ENCODE measurements around the gene LRP11.
"Not testable (repeated sequence)": the region's sequence is repeated elsewhere in the genome, so short reads cannot be mapped to it uniquely, and the experiment has no call there.

Gene LRP11, protein sequence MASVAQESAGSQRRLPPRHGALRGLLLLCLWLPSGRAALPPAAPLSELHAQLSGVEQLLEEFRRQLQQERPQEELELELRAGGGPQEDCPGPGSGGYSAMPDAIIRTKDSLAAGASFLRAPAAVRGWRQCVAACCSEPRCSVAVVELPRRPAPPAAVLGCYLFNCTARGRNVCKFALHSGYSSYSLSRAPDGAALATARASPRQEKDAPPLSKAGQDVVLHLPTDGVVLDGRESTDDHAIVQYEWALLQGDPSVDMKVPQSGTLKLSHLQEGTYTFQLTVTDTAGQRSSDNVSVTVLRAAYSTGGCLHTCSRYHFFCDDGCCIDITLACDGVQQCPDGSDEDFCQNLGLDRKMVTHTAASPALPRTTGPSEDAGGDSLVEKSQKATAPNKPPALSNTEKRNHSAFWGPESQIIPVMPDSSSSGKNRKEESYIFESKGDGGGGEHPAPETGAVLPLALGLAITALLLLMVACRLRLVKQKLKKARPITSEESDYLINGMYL

DNA sequence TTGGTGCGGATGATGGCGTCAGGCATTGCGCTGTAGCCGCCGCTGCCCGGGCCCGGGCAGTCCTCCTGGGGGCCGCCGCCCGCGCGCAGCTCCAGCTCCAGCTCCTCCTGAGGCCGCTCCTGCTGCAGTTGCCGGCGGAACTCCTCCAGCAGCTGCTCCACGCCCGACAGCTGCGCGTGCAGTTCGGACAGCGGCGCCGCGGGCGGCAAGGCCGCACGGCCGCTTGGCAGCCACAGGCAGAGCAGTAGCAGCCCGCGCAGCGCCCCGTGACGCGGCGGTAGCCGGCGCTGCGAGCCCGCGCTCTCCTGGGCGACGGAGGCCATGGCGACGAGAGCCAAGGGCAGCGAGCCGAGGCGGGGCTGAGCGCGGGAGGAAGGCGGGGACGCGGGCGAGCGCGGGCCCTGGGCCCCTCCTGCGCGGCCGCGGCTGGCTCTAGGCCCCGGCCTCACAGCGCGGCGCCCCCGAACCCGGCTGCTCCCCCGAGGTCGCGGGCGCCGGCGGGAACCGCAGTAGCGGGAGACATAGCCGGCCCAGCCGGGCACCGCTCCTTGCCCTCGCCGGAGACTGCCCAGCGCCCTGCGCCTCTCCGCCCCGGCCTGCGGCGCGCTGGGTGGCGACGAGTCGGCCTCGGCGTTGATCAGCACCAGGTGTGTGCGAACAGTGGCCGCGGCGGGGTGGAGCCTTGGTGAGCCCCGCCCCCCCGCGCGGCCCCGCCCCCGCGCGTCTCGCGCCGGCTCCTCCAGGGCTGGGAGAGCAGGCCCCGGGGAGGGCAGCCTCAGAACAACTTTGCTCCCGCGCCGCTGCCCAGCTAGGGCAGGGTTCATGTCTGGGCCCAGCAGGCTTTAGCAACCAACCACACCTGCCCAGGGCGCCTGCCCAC lies at the start of gene LRP11:
TSS of gene LRP11 (minus strand) at position 662 of the 880 bp plus-strand sequence. CDS start at position 323, 339 bp downstream.
- peak; percentile 90 to 100 (median 97) for DNase-seq

DNA sequence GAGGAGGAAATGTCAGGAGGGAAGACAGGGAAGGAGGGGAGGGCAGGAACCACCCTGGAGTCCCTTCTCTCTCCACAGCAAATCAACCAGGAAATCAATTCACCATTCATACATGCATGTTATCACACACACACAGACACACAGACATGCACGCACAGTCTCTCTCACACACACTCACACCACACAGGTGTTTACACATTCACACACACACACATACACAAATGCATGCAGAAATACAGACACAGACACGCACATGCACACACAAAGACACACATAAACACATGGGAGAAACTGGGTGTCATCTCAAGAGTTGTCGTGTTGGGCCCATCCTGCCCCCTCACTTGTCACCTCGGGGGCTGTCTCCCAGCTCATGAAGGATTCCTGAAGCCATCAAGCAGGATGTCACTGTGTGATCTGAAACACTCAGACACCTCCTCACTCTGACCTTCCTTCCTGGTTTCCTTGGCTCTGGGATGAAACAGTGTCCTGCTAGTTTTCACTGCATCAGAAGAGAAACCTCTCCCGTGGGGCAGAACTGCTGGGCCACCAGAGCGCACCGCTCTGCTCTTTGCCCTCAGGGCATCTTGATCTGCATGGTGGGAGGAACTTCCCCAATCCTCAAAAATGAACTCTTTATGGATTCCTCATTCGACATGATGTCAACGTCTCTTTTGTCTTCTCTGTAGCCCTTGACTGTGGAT lies 49.5 kb upstream of the LRP11 start:
- DNase-seq = no peak

DNA sequence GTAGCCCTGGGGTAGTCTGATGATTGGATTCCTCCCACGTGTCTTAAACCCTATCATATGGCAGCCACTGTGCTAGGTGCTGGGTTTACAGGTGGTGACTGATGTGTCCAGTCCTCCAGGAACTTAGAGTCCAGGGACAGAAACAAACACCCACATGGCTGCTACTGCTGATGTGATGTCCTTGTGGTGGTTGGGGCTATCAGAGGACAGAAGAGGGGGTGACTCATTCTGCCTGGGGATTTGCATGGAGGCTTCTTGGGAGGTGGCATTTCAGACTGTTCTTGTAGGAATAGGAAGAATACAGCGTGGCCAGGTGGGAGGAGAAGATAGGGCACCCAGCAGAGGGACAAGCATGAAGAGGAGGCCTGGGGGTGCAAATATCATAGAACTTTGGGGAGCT lies 48.9 kb upstream of the LRP11 start:
- no peak for DNase-seq

DNA sequence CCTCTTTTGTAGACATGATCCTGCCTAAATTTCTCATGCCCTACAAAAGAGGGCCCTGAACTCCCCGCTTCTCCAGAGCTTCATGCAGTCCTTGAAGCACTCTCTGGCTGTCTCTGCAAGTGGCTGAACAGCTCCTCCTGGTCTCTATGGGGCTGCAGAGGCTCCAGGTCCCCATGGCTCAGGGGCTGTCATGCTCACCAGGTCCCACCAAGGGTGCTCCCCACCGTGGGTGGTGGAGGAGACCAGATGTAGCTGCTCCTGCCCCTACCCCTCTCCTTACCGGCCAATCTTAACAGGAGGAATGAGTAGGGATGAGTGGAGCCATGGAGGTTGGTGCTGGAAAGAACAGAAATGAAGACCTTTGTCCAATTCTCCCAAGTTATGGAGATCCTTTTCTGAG lies 48.5 kb upstream of the LRP11 start:
- DNase-seq = not testable (repeated sequence)

DNA sequence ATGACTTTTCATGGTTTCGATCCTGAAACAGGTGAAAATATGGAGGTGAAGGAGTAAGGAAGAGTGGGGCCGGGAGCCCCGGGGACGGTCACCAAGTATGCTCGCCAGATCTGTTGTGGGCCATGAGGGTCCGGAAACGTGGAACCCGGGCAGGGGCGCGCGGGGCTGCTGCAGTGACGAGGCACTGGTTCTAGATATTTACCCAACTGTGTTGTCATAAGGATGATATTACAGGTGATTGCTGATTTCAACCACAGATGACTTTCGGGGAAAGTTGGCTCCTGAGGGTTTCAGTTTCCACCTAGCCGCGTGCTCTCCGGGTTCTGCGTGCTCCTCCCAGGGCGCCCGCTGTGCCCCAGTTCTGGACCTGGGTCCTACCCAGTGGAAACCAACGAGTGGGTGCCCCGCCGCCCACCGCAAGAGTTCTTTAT lies 46.6 kb upstream of the LRP11 start:
- DNase-seq = no peak

DNA sequence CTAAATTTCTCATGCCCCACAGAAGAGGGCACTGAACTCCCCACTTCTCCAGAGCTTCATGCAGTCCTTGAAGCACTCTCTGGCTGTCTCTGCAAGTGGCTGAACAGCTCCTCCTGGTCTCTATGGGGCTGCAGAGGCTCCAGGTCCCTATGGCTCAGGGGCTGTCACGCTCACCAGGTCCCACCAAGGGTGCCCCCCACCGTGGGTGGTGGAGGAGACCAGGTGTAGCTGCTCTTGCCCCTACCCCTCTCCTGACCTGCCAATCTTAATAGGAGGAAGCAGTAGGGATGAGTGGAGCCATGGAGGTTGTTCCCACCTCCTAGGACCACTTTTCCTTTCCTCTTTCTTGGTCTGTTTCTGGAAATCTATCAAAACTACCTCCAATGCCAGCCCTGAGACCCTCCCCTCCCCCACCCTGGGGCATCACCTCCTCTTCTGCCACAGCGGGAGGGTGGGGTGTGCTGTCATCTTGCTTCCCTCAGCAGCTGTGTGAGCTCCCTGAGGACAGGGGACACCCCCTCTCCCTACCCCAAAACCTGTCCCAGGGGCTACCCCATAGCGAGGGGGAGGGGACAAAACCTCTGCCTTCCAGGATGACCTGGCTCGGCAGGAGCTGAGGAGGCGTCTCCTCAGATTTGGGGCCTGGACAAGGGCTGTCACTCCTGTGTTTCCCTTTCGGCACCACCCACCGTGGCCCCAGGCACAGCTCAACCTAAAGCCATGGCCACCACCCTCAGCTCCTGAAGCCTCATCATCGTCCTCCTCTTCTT lies 45.7 kb upstream of the LRP11 start:
- no peak for DNase-seq

DNA sequence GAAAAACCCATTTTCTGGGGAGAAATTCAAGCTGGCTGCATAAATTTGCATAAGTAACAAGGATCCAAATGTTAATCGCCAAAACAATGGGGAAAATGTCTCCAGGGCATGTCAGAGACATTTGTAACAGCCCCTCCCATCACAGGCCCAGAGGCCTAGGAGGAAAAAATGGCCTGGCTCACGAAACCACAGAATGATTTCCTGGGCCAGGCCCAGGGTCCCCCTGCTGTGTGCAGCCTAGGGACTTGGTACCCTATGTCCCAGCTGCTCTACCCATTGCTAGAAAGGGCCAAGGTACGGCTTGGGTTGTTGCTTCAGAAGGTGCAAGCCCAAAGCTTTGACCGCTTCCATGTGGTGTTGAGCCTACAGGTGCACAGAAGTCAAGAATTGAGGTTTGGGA lies 44.3 kb upstream of the LRP11 start:
- not testable (repeated sequence) for DNase-seq

DNA sequence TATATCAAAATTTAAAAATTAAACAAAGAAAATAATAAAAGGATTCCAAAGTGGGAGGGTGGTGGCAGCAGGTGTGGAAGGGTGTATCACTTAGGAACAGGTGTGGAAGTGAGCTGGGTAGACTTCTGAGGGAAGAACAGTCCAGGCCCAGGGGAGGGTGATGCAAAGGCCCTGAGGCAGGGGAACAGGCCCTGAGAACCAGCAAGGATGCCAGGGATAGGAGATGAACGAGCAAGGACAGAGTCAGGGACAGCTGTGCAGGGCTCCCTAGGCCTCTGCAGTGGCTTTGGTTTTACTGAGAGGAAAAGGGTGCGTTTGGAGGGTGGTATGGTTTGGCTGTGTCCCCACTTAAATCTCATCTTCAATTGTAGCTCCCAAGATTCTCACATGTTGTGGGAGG lies 43.2 kb upstream of the LRP11 start:
- DNase-seq = no peak

DNA sequence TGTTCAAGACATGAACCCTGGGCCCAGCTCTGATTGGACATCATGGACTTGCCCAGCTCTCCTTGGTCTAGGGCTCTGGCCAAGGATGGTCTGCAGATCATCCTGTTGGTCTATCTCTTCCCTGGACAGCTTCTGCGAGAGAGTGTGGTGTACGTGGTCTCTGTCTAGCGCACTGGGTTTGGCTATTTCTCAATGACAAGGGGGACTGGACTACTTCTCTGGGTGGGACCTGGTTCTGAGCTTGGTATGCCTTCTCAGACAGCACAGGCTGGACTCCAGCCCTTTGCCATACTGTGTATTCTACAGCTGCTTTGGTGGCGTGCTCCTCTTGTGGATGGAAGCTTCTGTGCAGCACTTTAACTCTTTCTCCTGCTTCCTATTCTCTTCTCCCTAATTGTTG lies 42.2 kb upstream of the LRP11 start:
- no peak for DNase-seq

DNA sequence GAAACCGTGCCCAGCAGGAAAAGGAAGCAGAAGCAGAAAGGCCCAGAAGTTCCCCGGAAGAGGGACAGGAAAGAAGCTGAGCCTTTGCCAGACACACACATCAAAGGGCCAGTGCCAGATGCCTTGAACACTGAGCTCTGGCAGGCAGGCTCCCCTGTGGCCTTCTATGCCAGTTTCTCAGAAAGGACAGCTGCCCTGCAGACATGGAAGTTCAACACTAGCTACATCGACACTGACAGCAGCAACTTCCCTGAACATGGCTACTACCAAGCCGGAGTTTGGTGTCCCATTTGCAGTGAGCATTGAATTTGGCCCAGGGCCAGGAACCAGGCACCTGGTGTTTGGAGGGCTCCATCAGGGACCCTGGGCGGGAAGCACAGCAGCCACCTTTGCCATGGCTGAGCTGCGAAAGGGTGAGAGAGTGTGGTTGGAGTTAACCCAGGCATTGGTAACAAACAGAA lies 41.8 kb upstream of the LRP11 start:
- DNase-seq = no peak

DNA sequence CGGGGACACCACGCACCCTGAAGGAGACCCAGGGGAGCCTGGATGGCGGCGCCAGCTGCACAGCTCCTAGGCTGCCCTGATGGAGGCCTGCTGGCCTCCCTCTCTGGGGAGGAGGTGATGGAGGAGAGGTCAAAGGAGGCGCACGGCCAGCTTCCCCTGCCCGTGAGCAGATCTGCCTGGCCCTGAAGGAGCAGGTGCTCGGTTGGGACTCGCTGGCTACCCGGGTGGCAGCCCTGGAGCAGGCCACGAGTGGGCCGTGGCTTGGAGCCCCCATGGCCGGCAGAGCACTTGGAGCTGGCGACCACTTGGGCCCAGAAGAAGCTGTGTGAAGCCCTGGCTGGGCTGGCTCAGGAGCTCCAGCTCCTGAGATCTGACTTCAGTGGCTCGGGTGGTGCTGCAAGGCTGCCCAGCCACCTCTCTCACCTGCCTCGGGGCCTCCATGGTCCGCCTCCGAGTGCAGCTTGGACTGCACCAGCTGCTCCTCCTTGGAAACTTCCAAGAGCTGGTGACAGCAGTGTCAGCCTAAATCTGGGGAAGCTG lies 41.3 kb upstream of the LRP11 start:
- DNase-seq = no peak

DNA sequence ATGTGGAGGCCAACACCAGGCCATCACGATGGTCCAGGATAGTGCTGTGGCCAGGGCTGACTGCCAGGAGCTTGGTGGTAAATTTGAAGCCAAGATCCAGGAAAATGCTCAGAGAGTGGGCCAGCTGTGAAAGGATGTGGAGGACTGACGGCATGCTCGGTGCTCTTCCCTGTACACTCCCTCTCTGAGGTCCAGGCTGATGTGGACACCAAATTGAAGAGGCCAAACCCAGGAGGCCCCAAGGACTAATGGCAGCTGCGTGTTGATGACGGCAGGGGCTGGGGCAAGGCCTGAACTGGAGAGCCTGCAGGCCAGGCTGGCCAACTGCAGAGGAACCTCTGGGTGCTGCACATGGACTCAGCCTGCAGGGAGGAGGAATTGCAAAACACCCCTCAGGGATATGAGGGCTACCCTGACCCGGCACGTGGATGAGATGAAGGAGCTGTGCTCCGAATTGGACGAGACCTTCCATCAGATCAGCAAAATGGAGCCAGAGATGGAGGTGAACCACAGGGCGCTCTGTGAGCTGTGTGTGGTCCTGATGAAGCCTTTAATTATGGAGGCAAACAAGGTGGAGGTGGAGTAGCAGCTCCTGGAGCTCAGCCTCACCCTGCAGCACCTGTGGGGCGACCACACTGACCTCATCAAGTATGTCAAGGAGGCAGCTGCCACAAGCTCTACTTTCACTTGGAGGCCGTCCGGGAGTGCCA lies 40.7 kb upstream of the LRP11 start:
- DNase-seq = peak in 1 of 3 experiments; percentile 26

DNA sequence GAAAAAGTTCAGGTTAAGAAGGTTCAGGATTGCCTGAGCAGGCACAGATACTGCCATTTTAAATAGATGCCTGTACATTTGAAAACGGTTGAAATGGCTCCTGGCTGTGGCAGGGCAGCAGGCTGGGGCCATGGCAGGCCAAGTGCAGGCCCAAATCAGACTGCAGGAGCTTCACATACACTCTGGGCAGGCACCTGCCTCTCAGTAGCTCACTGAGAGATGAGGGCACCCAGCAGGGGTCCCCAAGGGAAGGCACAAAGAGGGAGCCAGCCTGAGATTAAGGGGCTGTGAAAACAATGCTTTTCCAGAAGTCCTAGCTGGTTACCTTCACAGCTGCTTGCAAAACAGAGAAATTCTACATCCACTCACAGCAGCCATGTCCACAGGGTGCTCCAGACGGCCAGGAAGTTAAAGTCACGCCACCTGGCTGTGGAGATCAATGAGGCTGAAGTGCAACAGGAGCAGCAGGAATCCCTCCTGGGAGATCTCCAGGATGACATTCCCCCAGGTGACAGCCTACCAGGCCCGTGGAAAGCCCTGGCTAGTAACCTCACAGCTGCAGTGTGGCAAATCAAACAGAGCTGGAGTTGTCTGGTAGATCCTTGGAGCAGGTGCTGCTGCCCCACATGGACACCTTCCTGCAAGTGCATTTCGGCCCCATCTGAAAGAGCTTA lies 39.9 kb upstream of the LRP11 start:
- peak; percentile 64 to 88 (median 73) for DNase-seq

DNA sequence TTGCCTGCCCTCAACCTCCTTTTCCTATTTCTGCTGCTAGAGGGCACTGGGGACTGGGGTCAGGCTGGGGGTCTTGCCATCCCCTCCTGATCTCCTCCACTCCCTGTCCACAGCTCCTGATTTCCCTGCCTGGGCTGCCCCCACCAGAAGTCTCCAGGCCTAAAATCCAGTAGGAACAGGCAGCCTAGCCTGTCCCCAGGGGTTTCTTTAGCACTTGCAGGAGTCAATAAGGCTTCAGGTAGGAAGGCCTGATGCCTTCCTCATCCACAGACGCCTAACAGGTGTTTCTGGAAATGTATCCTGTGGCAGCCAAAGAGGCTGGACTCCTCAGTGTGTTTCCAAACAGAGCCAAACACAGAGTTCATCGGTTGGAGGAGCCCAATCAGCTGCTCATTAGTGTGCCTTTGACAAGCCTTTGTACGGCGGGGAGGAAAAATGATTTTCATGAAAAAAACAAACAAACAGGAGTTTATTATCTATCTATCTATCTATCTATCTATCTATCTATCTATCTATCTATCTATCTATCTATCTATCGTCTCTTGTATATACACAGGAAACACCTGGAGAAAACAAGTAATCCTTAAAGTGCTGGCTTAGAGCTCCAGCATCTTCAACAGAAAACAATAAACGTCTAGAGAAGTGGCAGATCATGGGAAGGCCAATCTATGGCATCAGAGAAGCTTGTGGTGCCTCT lies 37.4 kb upstream of the LRP11 start:
- DNase-seq = no peak

DNA sequence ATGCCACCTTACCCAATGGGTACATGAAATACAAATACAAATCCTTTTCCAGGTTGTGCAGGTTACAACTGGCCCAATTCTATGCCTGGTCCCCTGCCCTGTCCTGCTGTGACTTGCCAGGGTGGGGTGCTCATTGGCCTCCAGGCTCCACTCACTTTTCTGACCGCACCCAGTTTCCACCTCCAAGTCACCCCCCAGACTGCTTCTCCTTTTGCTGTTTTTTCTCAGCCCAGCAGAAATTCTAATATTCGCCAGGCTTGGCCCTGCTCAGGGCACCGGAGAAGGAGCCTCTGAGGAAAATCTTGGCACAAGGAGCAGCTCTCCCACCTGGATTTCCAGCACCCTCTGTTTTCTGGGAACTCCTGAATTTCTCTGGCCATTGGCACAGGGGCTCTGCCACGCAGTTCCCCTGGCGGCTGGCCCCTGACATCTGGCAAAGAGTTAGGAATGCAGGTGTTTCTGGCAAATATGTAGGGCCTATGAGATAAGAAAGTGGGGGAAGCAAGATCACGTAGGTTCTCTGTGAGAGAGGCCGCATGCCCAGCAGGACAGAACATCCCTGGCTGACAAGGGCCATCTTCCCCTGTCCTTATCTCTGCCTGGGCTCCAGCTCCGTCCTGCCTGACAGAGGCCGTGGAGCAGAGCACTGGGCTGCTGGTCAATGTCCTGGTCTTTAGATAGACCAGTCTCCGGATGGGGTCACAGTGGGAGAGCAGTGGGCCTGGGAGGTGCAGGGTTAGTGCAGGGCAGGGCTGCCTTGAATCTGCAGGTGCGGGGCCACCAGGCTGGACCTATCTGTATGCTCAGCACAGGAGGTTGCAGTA lies 36.7 kb upstream of the LRP11 start:
- DNase-seq = no peak

DNA sequence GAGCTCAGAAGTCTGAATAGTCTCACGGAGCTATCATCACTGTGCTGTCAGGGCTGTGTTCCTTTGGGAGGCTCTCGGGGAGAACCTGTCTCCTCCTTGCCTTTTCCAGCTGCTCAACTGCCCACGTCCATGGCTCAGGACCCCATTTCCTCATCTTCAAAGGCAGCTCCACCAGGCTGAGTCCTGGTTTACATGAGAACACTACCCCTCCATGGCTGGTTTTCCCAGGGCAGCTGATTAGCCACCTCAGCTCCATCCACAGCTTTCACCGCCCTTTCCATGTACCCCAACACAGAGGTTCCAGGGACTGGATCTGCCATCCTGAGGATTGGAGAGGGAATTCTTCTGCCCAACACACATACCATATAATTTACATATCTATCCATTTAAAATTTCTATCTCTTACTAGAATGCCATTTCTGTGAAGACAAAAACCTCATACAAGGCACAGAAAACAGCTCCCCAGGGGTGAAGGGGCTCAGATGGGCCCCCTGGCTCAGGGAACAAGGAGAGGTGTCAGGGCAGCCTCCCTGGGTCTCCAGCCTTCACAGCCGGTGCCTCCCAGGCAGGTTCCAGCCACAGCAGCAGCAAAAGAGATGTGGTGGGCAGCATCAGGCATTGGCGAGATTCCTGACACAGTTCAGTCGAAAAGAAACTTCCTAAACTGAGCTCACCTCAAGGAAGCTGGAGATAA lies 35.9 kb upstream of the LRP11 start:
- DNase-seq = no peak

DNA sequence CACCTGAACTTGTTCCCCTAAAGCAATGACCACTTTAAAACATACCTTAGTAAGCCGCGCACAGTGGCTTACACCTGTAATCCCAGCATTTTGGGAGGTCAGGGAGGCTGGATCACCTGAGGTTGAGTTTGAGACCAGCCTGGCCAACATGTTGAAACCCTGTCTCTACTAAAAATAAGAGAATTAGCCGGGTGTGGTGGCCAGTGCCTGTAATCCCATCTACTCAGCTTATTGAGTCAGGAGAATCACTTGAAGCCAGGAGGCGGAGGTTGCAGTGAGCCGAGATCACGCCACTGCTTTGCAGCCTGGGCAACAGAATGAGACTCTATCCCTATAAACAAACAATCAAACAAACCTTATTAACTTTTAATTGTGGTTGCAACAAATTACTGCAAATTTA lies 35.3 kb upstream of the LRP11 start:
- no peak for DNase-seq

DNA sequence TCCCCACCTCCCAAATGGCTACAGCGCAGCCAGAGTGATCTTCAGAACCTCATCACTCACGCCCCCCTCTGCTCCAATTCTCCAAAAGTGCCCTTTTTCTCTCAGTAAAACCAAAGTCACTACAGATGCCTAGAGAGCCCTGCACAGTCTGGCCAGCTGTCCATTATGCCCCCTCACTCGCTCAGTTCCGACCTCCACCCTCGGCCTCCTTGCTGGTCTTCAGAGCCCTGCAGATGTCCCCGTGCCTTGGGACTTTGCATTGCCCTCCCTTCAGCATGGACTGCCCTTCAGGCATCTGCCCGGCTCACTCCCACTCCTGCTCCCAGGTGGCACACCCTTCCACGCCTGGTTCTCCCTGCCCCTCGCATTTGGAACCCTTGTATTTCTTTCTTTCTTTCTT lies 34.8 kb upstream of the LRP11 start:
- DNase-seq = no peak
